WTC11 (cell line): Measurements from ENCODE around the gene SYNDIG1. TPM values are rescaled to one million over a fixed set of nuclear protein-coding genes. Genes with fewer than 3 reads are reported as not detected.

Experiments
- ATAC-seq: fragments of 200-7000 bp; cut with Tn5 transposase; 2 replicates; pipeline ENCODE4 v1.10.0; 2021; ENCODE audit warnings: mild to moderate bottlenecking, moderate library complexity
- CTCF ChIA-PET: fragments of 300-600 bp; sonication (Branson Sonifier 250); formaldehyde crosslinking; loops from one replicate; lab custom pipeline; 2021; ENCODE audit warnings: antibody characterized with exemption; lab: Charles Lee
- POLR2A ChIA-PET: fragments of 350-600 bp; sonication (Branson Sonifier 250); formaldehyde crosslinking; loops from one replicate; lab custom pipeline; 2021; ENCODE audit warnings: antibody characterized with exemption; lab: Charles Lee
- DNase-seq: peaks from one replicate; pipeline ENCODE4 v3.0.0; 2021; ENCODE audit warnings: low spot score
- H3K27ac Mint-ChIP-seq: 2 replicates; pipeline ENCODE4 v1.8.0; 2021; ENCODE audit warnings: mixed read lengths
- H3K27me3 Mint-ChIP-seq: 2 replicates; pipeline ENCODE4 v1.8.0; 2021; ENCODE audit warnings: low read depth, mild to moderate bottlenecking, moderate library complexity, mixed read lengths
- H3K36me3 Mint-ChIP-seq: 2 replicates; pipeline ENCODE4 v1.8.0; 2021; ENCODE audit warnings: mixed read lengths
- H3K4me1 Mint-ChIP-seq: 2 replicates; pipeline ENCODE4 v1.8.0; 2022; ENCODE audit warnings: mixed read lengths
- H3K4me3 Mint-ChIP-seq: 2 replicates; pipeline ENCODE4 v1.8.0; 2021; ENCODE audit warnings: mild to moderate bottlenecking, moderate library complexity, mixed read lengths
- H3K9me3 Mint-ChIP-seq: 2 replicates; pipeline ENCODE4 v1.8.0; 2021; ENCODE audit warnings: mixed read lengths
- ETV6 ChIP-seq: sonication (generic); formaldehyde crosslinking; IDR thresholded peaks from 2 replicates; pipeline ENCODE4 v1.8.1; 2022; ENCODE audit warnings: mild to moderate bottlenecking, missing genetic modification reagents
- GABPB1 ChIP-seq: sonication (generic); formaldehyde crosslinking; IDR thresholded peaks from 2 replicates; pipeline ENCODE4 v1.8.1; 2023; ENCODE audit warnings: mild to moderate bottlenecking, missing genetic modification reagents
- HMGA2 ChIP-seq: fragments of 250-450 bp; sonication (Bioruptor Pico); IDR thresholded peaks from 2 replicates; pipeline ENCODE4 v1.4.0; 2021; ENCODE audit warnings: mild to moderate bottlenecking, moderate library complexity
- JAZF1 ChIP-seq: fragments of 250-450 bp; sonication (Bioruptor Pico); IDR thresholded peaks from 2 replicates; pipeline ENCODE4 v1.9.0; 2021; ENCODE audit warnings: moderate library complexity, mild to moderate bottlenecking, inconsistent platforms
- JUN ChIP-seq: sonication (generic); formaldehyde crosslinking; IDR thresholded peaks from 2 replicates; pipeline ENCODE4 v1.8.0; 2023; ENCODE audit warnings: mild to moderate bottlenecking, missing genetic modification reagents
- KAT7 ChIP-seq: sonication (generic); formaldehyde crosslinking; IDR thresholded peaks from 2 replicates; pipeline ENCODE4 v1.8.1; 2023; ENCODE audit warnings: missing genetic modification reagents, mild to moderate bottlenecking, borderline replicate concordance
- SMAD4 ChIP-seq: sonication (generic); formaldehyde crosslinking; IDR thresholded peaks from 2 replicates; pipeline ENCODE4 v1.8.0; 2022; ENCODE audit warnings: mild to moderate bottlenecking, missing genetic modification reagents
- TCF7 ChIP-seq: sonication (generic); formaldehyde crosslinking; IDR thresholded peaks from 2 replicates; pipeline ENCODE4 v1.8.0; 2022; ENCODE audit warnings: mild to moderate bottlenecking, low read depth, missing genetic modification reagents, moderate library complexity
- ZNF121 ChIP-seq: sonication (generic); formaldehyde crosslinking; IDR thresholded peaks from 2 replicates; pipeline ENCODE4 v1.8.0; 2023; ENCODE audit warnings: missing genetic modification reagents
- total RNA-seq: library from RNA; stranded (reverse); gene quantifications from 3 replicates; pipeline ENCODE4 v1.2.3, GENCODE V29; 2021
- TF ChIP-seq, protein P1 (sequence below): sonication (generic); formaldehyde crosslinking; IDR thresholded peaks from 2 replicates; pipeline ENCODE4 v1.8.1; 2022; ENCODE audit warnings: low read depth, missing genetic modification reagents, borderline replicate concordance
- TF ChIP-seq, protein P2 (sequence below): fragments of 250-450 bp; sonication (Bioruptor Pico); IDR thresholded peaks from 2 replicates; pipeline ENCODE4 v1.8.0; 2021; ENCODE audit warnings: mild to moderate bottlenecking
- TF ChIP-seq, protein P3 (sequence below): fragments of 250-450 bp; sonication (Bioruptor Pico); IDR thresholded peaks from 2 replicates; pipeline ENCODE4 v1.9.0; 2021; ENCODE audit warnings: moderate library complexity, mild to moderate bottlenecking, inconsistent platforms, borderline replicate concordance
- TF ChIP-seq, protein P4 (sequence below): sonication (generic); formaldehyde crosslinking; conservative IDR thresholded peaks from 2 replicates; pipeline ENCODE4 v1.8.1; 2023; ENCODE audit warnings: mild to moderate bottlenecking, low read depth, missing genetic modification reagents, moderate library complexity
- TF ChIP-seq, protein P5 (sequence below): fragments of 250-450 bp; sonication (Bioruptor Pico); IDR thresholded peaks from 2 replicates; pipeline ENCODE4 v1.9.0; 2021; ENCODE audit warnings: mild to moderate bottlenecking, borderline replicate concordance
- TF ChIP-seq, protein P6 (sequence below): sonication (generic); formaldehyde crosslinking; IDR thresholded peaks from 2 replicates; pipeline ENCODE4 v1.8.1; 2023; ENCODE audit warnings: mild to moderate bottlenecking, missing genetic modification reagents, moderate library complexity
- TF ChIP-seq, protein P7 (sequence below): fragments of 200-600 bp; IDR thresholded peaks from 2 replicates; pipeline ENCODE4 v1.8.0; 2022; ENCODE audit warnings: antibody characterized with exemption
- TF ChIP-seq, protein P8 (sequence below): sonication (generic); formaldehyde crosslinking; IDR thresholded peaks from 2 replicates; pipeline ENCODE4 v1.8.1; 2023; ENCODE audit warnings: mild to moderate bottlenecking, moderate library complexity, missing genetic modification reagents
- TF ChIP-seq, protein P9 (sequence below): fragments of 250-450 bp; sonication (Bioruptor Pico); IDR thresholded peaks from 2 replicates; pipeline ENCODE4 v1.9.0; 2021; ENCODE audit warnings: mild to moderate bottlenecking

SYNDIG1 gene
- total RNA-seq, 1 experiment from 2014 or later, result 6.4 TPM

DNA sequence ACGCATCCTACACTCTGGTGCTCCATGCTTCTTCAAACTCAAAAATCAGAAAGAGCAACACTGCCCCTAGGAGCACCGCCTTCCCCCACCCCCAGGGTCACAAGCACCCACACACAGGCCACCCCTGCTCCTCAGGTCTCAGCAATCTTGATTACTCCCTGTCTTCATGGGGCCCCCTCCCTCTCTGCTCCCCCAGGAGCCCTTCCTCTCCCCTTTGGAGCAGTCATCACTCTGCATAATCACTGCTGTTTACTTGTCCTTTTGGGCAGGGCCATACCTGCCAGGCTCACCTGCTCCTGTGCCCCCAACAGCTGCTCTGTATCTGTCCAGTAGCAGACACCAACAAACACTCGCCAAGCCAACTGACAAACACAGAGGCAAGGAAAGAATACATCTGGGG lies 7.6 kb upstream of the SYNDIG1 start:
- CTCF ChIA-PET, result interaction anchor here (1.2 to 3.1 kb wide), 2 partner anchors 9 to 17 kb away, joined by 3 to 7 read pairs; no protein-coding TSS in a partner anchor
- Mint-ChIP-seq H3K4me1 (peaks cover 40% of the 10 kb centered on the region), H3K27me3 (peaks cover 23% of the 10 kb centered on the region)

More for the DNA sequence above, 7.6 kb upstream of the SYNDIG1 start:
- Mint-ChIP-seq H3K9me3 (no peaks in the 10 kb centered on the region), H3K36me3 (no peaks in the 10 kb centered on the region), H3K4me3 (no peak overlapping the region), H3K27ac (no peak overlapping the region; the same call in 1 of the 2 replicates)
- ATAC-seq (no peak; the same call in 1 of the 2 replicates), DNase-seq (no peak)
- POLR2A ChIA-PET, result no interaction called here
- TF ChIP-seq JAZF1 (no peak), TCF7 (CRISPR knock-in tag) (no peak), ETV6 (CRISPR knock-in tag) (no peak), KAT7 (no peak), GABPB1 (no peak), HMGA2 (CRISPR knock-in tag) (no peak), ZNF121 (no peak), SMAD4 (CRISPR knock-in tag) (no peak), JUN (CRISPR knock-in tag) (no peak)
- TF ChIP-seq, protein P1, sequence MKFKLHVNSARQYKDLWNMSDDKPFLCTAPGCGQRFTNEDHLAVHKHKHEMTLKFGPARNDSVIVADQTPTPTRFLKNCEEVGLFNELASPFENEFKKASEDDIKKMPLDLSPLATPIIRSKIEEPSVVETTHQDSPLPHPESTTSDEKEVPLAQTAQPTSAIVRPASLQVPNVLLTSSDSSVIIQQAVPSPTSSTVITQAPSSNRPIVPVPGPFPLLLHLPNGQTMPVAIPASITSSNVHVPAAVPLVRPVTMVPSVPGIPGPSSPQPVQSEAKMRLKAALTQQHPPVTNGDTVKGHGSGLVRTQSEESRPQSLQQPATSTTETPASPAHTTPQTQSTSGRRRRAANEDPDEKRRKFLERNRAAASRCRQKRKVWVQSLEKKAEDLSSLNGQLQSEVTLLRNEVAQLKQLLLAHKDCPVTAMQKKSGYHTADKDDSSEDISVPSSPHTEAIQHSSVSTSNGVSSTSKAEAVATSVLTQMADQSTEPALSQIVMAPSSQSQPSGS (CRISPR knock-in tag), result no peak
- TF ChIP-seq, protein P2, sequence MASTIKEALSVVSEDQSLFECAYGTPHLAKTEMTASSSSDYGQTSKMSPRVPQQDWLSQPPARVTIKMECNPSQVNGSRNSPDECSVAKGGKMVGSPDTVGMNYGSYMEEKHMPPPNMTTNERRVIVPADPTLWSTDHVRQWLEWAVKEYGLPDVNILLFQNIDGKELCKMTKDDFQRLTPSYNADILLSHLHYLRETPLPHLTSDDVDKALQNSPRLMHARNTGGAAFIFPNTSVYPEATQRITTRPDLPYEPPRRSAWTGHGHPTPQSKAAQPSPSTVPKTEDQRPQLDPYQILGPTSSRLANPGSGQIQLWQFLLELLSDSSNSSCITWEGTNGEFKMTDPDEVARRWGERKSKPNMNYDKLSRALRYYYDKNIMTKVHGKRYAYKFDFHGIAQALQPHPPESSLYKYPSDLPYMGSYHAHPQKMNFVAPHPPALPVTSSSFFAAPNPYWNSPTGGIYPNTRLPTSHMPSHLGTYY (CRISPR knock-in tag), result no peak
- TF ChIP-seq, protein P3, sequence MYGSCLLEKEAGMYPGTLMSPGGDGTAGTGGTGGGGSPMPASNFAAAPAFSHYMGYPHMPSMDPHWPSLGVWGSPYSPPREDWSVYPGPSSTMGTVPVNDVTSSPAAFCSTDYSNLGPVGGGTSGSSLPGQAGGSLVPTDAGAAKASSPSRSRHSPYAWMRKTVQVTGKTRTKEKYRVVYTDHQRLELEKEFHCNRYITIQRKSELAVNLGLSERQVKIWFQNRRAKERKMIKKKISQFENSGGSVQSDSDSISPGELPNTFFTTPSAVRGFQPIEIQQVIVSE (CRISPR knock-in tag), result no peak
- TF ChIP-seq, protein P4, sequence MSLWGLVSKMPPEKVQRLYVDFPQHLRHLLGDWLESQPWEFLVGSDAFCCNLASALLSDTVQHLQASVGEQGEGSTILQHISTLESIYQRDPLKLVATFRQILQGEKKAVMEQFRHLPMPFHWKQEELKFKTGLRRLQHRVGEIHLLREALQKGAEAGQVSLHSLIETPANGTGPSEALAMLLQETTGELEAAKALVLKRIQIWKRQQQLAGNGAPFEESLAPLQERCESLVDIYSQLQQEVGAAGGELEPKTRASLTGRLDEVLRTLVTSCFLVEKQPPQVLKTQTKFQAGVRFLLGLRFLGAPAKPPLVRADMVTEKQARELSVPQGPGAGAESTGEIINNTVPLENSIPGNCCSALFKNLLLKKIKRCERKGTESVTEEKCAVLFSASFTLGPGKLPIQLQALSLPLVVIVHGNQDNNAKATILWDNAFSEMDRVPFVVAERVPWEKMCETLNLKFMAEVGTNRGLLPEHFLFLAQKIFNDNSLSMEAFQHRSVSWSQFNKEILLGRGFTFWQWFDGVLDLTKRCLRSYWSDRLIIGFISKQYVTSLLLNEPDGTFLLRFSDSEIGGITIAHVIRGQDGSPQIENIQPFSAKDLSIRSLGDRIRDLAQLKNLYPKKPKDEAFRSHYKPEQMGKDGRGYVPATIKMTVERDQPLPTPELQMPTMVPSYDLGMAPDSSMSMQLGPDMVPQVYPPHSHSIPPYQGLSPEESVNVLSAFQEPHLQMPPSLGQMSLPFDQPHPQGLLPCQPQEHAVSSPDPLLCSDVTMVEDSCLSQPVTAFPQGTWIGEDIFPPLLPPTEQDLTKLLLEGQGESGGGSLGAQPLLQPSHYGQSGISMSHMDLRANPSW (CRISPR knock-in tag), result no peak
- TF ChIP-seq, protein P5, sequence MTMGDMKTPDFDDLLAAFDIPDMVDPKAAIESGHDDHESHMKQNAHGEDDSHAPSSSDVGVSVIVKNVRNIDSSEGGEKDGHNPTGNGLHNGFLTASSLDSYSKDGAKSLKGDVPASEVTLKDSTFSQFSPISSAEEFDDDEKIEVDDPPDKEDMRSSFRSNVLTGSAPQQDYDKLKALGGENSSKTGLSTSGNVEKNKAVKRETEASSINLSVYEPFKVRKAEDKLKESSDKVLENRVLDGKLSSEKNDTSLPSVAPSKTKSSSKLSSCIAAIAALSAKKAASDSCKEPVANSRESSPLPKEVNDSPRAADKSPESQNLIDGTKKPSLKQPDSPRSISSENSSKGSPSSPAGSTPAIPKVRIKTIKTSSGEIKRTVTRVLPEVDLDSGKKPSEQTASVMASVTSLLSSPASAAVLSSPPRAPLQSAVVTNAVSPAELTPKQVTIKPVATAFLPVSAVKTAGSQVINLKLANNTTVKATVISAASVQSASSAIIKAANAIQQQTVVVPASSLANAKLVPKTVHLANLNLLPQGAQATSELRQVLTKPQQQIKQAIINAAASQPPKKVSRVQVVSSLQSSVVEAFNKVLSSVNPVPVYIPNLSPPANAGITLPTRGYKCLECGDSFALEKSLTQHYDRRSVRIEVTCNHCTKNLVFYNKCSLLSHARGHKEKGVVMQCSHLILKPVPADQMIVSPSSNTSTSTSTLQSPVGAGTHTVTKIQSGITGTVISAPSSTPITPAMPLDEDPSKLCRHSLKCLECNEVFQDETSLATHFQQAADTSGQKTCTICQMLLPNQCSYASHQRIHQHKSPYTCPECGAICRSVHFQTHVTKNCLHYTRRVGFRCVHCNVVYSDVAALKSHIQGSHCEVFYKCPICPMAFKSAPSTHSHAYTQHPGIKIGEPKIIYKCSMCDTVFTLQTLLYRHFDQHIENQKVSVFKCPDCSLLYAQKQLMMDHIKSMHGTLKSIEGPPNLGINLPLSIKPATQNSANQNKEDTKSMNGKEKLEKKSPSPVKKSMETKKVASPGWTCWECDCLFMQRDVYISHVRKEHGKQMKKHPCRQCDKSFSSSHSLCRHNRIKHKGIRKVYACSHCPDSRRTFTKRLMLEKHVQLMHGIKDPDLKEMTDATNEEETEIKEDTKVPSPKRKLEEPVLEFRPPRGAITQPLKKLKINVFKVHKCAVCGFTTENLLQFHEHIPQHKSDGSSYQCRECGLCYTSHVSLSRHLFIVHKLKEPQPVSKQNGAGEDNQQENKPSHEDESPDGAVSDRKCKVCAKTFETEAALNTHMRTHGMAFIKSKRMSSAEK (CRISPR knock-in tag), result no peak
- TF ChIP-seq, protein P6, sequence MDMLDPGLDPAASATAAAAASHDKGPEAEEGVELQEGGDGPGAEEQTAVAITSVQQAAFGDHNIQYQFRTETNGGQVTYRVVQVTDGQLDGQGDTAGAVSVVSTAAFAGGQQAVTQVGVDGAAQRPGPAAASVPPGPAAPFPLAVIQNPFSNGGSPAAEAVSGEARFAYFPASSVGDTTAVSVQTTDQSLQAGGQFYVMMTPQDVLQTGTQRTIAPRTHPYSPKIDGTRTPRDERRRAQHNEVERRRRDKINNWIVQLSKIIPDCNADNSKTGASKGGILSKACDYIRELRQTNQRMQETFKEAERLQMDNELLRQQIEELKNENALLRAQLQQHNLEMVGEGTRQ (CRISPR knock-in tag), result no peak
- TF ChIP-seq, protein P7, sequence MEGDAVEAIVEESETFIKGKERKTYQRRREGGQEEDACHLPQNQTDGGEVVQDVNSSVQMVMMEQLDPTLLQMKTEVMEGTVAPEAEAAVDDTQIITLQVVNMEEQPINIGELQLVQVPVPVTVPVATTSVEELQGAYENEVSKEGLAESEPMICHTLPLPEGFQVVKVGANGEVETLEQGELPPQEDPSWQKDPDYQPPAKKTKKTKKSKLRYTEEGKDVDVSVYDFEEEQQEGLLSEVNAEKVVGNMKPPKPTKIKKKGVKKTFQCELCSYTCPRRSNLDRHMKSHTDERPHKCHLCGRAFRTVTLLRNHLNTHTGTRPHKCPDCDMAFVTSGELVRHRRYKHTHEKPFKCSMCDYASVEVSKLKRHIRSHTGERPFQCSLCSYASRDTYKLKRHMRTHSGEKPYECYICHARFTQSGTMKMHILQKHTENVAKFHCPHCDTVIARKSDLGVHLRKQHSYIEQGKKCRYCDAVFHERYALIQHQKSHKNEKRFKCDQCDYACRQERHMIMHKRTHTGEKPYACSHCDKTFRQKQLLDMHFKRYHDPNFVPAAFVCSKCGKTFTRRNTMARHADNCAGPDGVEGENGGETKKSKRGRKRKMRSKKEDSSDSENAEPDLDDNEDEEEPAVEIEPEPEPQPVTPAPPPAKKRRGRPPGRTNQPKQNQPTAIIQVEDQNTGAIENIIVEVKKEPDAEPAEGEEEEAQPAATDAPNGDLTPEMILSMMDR, result no peak
- TF ChIP-seq, protein P8, sequence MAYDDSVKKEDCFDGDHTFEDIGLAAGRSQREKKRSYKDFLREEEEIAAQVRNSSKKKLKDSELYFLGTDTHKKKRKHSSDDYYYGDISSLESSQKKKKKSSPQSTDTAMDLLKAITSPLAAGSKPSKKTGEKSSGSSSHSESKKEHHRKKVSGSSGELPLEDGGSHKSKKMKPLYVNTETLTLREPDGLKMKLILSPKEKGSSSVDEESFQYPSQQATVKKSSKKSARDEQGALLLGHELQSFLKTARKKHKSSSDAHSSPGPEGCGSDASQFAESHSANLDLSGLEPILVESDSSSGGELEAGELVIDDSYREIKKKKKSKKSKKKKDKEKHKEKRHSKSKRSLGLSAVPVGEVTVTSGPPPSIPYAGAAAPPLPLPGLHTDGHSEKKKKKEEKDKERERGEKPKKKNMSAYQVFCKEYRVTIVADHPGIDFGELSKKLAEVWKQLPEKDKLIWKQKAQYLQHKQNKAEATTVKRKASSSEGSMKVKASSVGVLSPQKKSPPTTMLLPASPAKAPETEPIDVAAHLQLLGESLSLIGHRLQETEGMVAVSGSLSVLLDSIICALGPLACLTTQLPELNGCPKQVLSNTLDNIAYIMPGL, result no peak
- TF ChIP-seq, protein P9, sequence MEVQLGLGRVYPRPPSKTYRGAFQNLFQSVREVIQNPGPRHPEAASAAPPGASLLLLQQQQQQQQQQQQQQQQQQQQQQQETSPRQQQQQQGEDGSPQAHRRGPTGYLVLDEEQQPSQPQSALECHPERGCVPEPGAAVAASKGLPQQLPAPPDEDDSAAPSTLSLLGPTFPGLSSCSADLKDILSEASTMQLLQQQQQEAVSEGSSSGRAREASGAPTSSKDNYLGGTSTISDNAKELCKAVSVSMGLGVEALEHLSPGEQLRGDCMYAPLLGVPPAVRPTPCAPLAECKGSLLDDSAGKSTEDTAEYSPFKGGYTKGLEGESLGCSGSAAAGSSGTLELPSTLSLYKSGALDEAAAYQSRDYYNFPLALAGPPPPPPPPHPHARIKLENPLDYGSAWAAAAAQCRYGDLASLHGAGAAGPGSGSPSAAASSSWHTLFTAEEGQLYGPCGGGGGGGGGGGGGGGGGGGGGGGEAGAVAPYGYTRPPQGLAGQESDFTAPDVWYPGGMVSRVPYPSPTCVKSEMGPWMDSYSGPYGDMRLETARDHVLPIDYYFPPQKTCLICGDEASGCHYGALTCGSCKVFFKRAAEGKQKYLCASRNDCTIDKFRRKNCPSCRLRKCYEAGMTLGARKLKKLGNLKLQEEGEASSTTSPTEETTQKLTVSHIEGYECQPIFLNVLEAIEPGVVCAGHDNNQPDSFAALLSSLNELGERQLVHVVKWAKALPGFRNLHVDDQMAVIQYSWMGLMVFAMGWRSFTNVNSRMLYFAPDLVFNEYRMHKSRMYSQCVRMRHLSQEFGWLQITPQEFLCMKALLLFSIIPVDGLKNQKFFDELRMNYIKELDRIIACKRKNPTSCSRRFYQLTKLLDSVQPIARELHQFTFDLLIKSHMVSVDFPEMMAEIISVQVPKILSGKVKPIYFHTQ, result no peak
